Stomach (tissue), 9 donors: ENCODE data around the gene PEMT. TPM values are rescaled to one million over a fixed set of nuclear protein-coding genes. Genes with fewer than 3 reads are reported as not detected.

Source experiments
- DNase-seq, 2 donors: peaks; one replicate each; pipeline versions ENCODE4 v3.0.0 to v3.0.0-alpha.2; 2013 to 2019
- H3K27ac ChIP-seq, 5 donors: fragments of 200-600 bp in 4 of 5; sonication (generic) in 4 of 5; one replicate each; pipeline ENCODE4 v1.5.1; 2013 to 2019; ENCODE audit warnings: mild to moderate bottlenecking in 1 of 5, moderate library complexity in 1 of 5
- H3K27me3 ChIP-seq, 3 donors: fragments of 200-600 bp; sonication (generic); one replicate each; pipeline ENCODE4 v1.5.1; 2017 to 2019; ENCODE audit warnings: mixed run types in 1 of 3
- H3K36me3 ChIP-seq, 4 donors: fragments of 200-600 bp; sonication (generic); 1 replicate in 3 of 4; 2 replicates in 1 of 4; pipeline ENCODE4 v1.5.1; 2016 to 2019
- H3K4me1 ChIP-seq, 4 donors: fragments of 200-600 bp; sonication (generic); one replicate each; pipeline ENCODE4 v1.5.1; 2016 to 2019
- H3K4me3 ChIP-seq, 4 donors: fragments of 200-600 bp; sonication (generic) in 3 of 4; one replicate each; pipeline ENCODE4 v1.5.1; 2016 to 2019; ENCODE audit warnings: mild to moderate bottlenecking in 1 of 4
- H3K9me3 ChIP-seq, 4 donors: fragments of 200-600 bp; sonication (generic); one replicate each; pipeline ENCODE4 v1.5.1; 2016 to 2019
- CTCF ChIP-seq, 7 experiments: fragments of 450-650 bp in 4 of 7; fragments of 200-600 bp in 3 of 7; sonication (generic) in 3 of 7; IDR thresholded peaks; one replicate each; pipeline ENCODE4 v1.5.1; 2016 to 2019; ENCODE audit warnings: antibody characterized with exemption in 7 of 7, control low read depth in 2 of 7, mild to moderate bottlenecking in 1 of 7
- EP300 ChIP-seq: sonication (generic); formaldehyde crosslinking; IDR thresholded peaks from one replicate; pipeline ENCODE4 v1.6.1; 2017; ENCODE audit warnings: antibody characterized with exemption
- POLR2A ChIP-seq, 4 donors: fragments of 450-650 bp; IDR thresholded peaks; one replicate each; pipeline ENCODE4 v1.6.1; 2016; ENCODE audit warnings: antibody characterized with exemption in 4 of 4, control low read depth in 2 of 4, mild to moderate bottlenecking in 1 of 4, moderate library complexity in 1 of 4
- POLR2AphosphoS5 ChIP-seq, 3 donors: sonication (generic); formaldehyde crosslinking; IDR thresholded peaks; one replicate each; pipeline ENCODE4 v1.6.1; 2016; ENCODE audit warnings: antibody characterized with exemption in 3 of 3
- WGBS, 5 donors: extraction: QIAGEN DNeasy Blood & Tissue Kit in 3 of 5; methylation state at CpG; one replicate each; pipeline versions ENCODE4 v1.1.5 to v1.1.7; 2013 to 2018; 5-methylcytosine and 5-hydroxymethylcytosine counted together
- intact Hi-C: fragments of 100-400 bp; cut with DNase I; formaldehyde crosslinking; loops from one replicate; pipeline ENCODE4 v1.15.1; 2023; ENCODE audit warnings: low total_unique reads
- polyA plus RNA-seq, 3 donors: library from polyadenylated mRNA; stranded (reverse); fragments of 200-250 nt; gene quantifications; one replicate each; pipeline ENCODE4 v1.2.3, GENCODE V29; 2013
- total RNA-seq, 5 donors: library from RNA; depleted of rRNA; stranded (reverse); fragments of >200 nt; gene quantifications; one replicate each; pipeline versions ENCODE4 v1.1.0 to v1.2.3, GENCODE V29; 2014 to 2016
- donor health status: healthy with polysubstance abuse.
- donor health status: Bipolar disorder and iron deficiency.
- donor health status: healthy.

The PEMT gene
- total and polyA plus RNA-seq, 8 donors, result 7.0 to 44.6 (median 27.0) TPM

GRCh38 chr17:17570798-17571716, 20.5 kb downstream of the PEMT start:
- Histone ChIP-seq H3K4me3 (no peak overlapping the region), H3K4me1 (peaks cover 22 to 54% (median 46%) of the 10 kb centered on the region in 4 donors), H3K9me3 (no peaks in the 10 kb centered on the region), H3K27ac (peak overlapping the region in 2 of 5 donors; percentile 11 to 29), H3K36me3 (peaks cover 0 to 17% (median 6%) of the 10 kb centered on the region in 4 donors), H3K27me3 (no peaks in the 10 kb centered on the region)
- intact Hi-C loops, result loop anchor here (5.0 kb wide), 1 partner anchor 64 kb away; no protein-coding TSS in a partner anchor
- TF ChIP-seq POLR2AphosphoS5 (IDR thresholded peaks at IDR 0.05) (no peak), POLR2A (IDR thresholded peaks at IDR 0.05) (no peak)
- 63 to 70% (median 65%) methylated on average over 14 to 15 of the region's 15 CpGs for WGBS, 5 donors
- DNase-seq, result peak; percentile 32 to 39

GRCh38 chr17:17570140-17570797, 21.2 kb downstream of the PEMT start:
- TF ChIP-seq EP300, result no peak
- TF ChIP-seq CTCF (IDR thresholded peaks at IDR 0.05), result peak in 5 of 7 experiments; percentile 22 to 71 (median 51)
- no peaks in the 10 kb centered on the region for H3K27me3 ChIP-seq
- H3K4me3 ChIP-seq, result no peak overlapping the region
- no peaks in the 10 kb centered on the region for H3K9me3 ChIP-seq
- intact Hi-C loops, result loop anchor here (5.0 kb wide), 1 partner anchor 63 kb away; no protein-coding TSS in a partner anchor
- peak; percentile 77 to 79 for DNase-seq
- peaks cover 25 to 62% (median 53%) of the 10 kb centered on the region in 4 donors for H3K4me1 ChIP-seq
- 52 to 75% (median 54%) methylated on average over 6 to 7 of the region's 7 CpGs for WGBS, 5 donors
- H3K36me3 ChIP-seq, result peaks cover 0 to 9% (median 4%) of the 10 kb centered on the region in 4 donors
- H3K27ac ChIP-seq, result peak overlapping the region in 1 of 5 donors; percentile 15

- DNase-seq, result no peak
- 36 to 54% (median 45%) methylated on average over 4 of the region's 4 CpGs for WGBS, 5 donors
- Histone ChIP-seq H3K27me3 (no peaks in the 10 kb centered on the region), H3K27ac (peak overlapping the region in 2 of 5 donors; percentile 4 to 15), H3K4me1 (peaks cover 25 to 67% (median 58%) of the 10 kb centered on the region in 4 donors), H3K4me3 (no peak overlapping the region), H3K36me3 (peaks cover 0 to 3% (median under 1%) of the 10 kb centered on the region in 4 donors), H3K9me3 (no peaks in the 10 kb centered on the region)
- intact Hi-C loops, result loop anchor here (5.0 kb wide), 1 partner anchor 62 kb away; no protein-coding TSS in a partner anchor
- TF ChIP-seq POLR2A (IDR thresholded peaks at IDR 0.05), result no peak
- no peak for TF ChIP-seq CTCF (IDR thresholded peaks at IDR 0.05)
- no peak for TF ChIP-seq POLR2AphosphoS5 (IDR thresholded peaks at IDR 0.05)
- no peak for TF ChIP-seq EP300
These were observed 21.8 kb downstream of the PEMT start for GRCh38 chr17:17569691-17570090.

GRCh38 chr17:17568772-17569195, 22.7 kb downstream of the PEMT start:
- WGBS, 5 donors, result 46 to 60% (median 53%) methylated on average over 6 of the region's 6 CpGs
- TF ChIP-seq POLR2AphosphoS5 (IDR thresholded peaks at IDR 0.05) (peak in 1 of 3 donors; percentile 39), EP300 (no peak), POLR2A (IDR thresholded peaks at IDR 0.05) (no peak), CTCF (IDR thresholded peaks at IDR 0.05) (peak in 5 of 7 experiments; percentile 64 to 92 (median 82))
- Histone ChIP-seq H3K27me3 (no peaks in the 10 kb centered on the region), H3K9me3 (no peaks in the 10 kb centered on the region), H3K36me3 (no peaks in the 10 kb centered on the region), H3K27ac (peak overlapping the region in 2 of 5 donors; percentile 70 to 87), H3K4me1 (peaks cover 34 to 76% (median 67%) of the 10 kb centered on the region in 4 donors), H3K4me3 (no peak overlapping the region)
- DNase-seq, result peak; percentile 84 to 92
- intact Hi-C loops, result no loop called here
